ENCODE data around the gene FAM111B. TPM values are rescaled to one million over a fixed set of nuclear protein-coding genes. Genes with fewer than 3 reads are reported as not detected.

Gene FAM111B
- total RNA-seq, 1 donor from 2014 or later = 93.3 TPM

GRCh38 chr11:59097938-59098337 is 9.1 kb upstream of the FAM111B start:
- intact Hi-C loops (cut with micrococcal nuclease) = loop anchor here (1.0 to 5.0 kb wide), 3 partner anchors 38 to 60 kb away; no protein-coding TSS in a partner anchor

GRCh38 chr11:59102259-59102765 is 4.7 kb upstream of the FAM111B start:
- intact Hi-C loops (cut with micrococcal nuclease) = loop anchor here (10.0 kb wide), 1 partner anchor 462 kb away; no protein-coding TSS in a partner anchor

GRCh38 chr11:59107721-59108120 is 684 bp downstream of the FAM111B start:
- intact Hi-C loops (cut with micrococcal nuclease) = loop anchor here (1.0 to 10.0 kb wide), 5 partner anchors 35 to 705 kb away; partner anchors contain the start of genes FAM111A, MRPL16 and ZFP91

- intact Hi-C loops (cut with micrococcal nuclease) = no loop called here
These were observed 5.5 kb downstream of the FAM111B start for GRCh38 chr11:59112494-59112893.

GRCh38 chr11:59114344-59114743 is 7.3 kb downstream of the FAM111B start:
- intact Hi-C loops (cut with micrococcal nuclease) = no loop called here

- intact Hi-C loops (cut with micrococcal nuclease) = no loop called here
These were observed 8.5 kb downstream of the FAM111B start for GRCh38 chr11:59115553-59115952.

- intact Hi-C loops (cut with micrococcal nuclease) = no loop called here
These were observed 10.7 kb downstream of the FAM111B start for GRCh38 chr11:59117774-59118173.

- intact Hi-C loops (cut with micrococcal nuclease) = no loop called here
These were observed 12.8 kb downstream of the FAM111B start for GRCh38 chr11:59119826-59120225.

GRCh38 chr11:59135648-59136461 is 28.8 kb downstream of the FAM111B start:
- intact Hi-C loops (cut with micrococcal nuclease) = loop anchor here (1.0 to 10.0 kb wide), 3 partner anchors 39 to 181 kb away; no protein-coding TSS in a partner anchor

- intact Hi-C loops (cut with micrococcal nuclease) = loop anchor here (1.0 to 10.0 kb wide), 3 partner anchors 39 to 182 kb away; no protein-coding TSS in a partner anchor
These were observed 29.5 kb downstream of the FAM111B start for GRCh38 chr11:59136551-59136950.

GRCh38 chr11:59137190-59137589 is 30.2 kb downstream of the FAM111B start:
- intact Hi-C loops (cut with micrococcal nuclease) = loop anchor here (10.0 kb wide), 1 partner anchor 182 kb away; no protein-coding TSS in a partner anchor

- intact Hi-C loops (cut with micrococcal nuclease) = loop anchor here (10.0 kb wide), 1 partner anchor 184 kb away; no protein-coding TSS in a partner anchor
These were observed 31.6 kb downstream of the FAM111B start for GRCh38 chr11:59138643-59139042.

GRCh38 chr11:59141191-59141590 is 34.2 kb downstream of the FAM111B start:
- intact Hi-C loops (cut with micrococcal nuclease) = loop anchor here (5.0 to 10.0 kb wide), 2 partner anchors 424 to 1474 kb away; partner anchors contain the start of gene ZDHHC5

- intact Hi-C loops (cut with micrococcal nuclease) = loop anchor here (1.0 to 10.0 kb wide), 5 partner anchors 17 to 1475 kb away; partner anchors contain the start of genes FAM111B and ZDHHC5
These were observed 34.8 kb downstream of the FAM111B start for GRCh38 chr11:59141673-59142460.

GRCh38 chr11:59142530-59143507 is 35.8 kb downstream of the FAM111B start, which contains the start of gene FAM111A:
TSS of gene FAM111A (plus strand) at chr11:59142856. CDS start at chr11:59148873, 6,017 bp downstream.
- intact Hi-C loops (cut with micrococcal nuclease) = loop anchor here (1.0 to 10.0 kb wide), 7 partner anchors 16 to 1476 kb away; partner anchors contain the start of genes FAM111B and ZDHHC5

GRCh38 chr11:59144096-59144495 is 37.1 kb downstream of the FAM111B start:
- intact Hi-C loops (cut with micrococcal nuclease) = loop anchor here (1.0 to 10.0 kb wide), 3 partner anchors 8 to 1477 kb away; partner anchors contain the start of gene ZDHHC5

- intact Hi-C loops (cut with micrococcal nuclease) = loop anchor here (1.0 to 10.0 kb wide), 3 partner anchors 8 to 1477 kb away; partner anchors contain the start of gene ZDHHC5
These were observed 37.7 kb downstream of the FAM111B start for GRCh38 chr11:59144579-59145345.

GRCh38 chr11:59145534-59145933 is 38.5 kb downstream of the FAM111B start:
- intact Hi-C loops (cut with micrococcal nuclease) = loop anchor here (10.0 kb wide), 1 partner anchor 419 kb away; no protein-coding TSS in a partner anchor

GRCh38 chr11:59151761-59152160 is 44.7 kb downstream of the FAM111B start:
- intact Hi-C loops (cut with micrococcal nuclease) = loop anchor here (1.0 kb wide), 1 partner anchor 7 kb away; no protein-coding TSS in a partner anchor

Data from T-helper 2 cell treated with Interferon-gamma antibody and Interleukin-4, amounts not matched to agents 100 ng/mL and 5 ng/mL, for 36 hours (primary cell).